Hepatocyte (in vitro differentiated cells): ENCODE results near the gene IL34. TPM values are rescaled to one million over a fixed set of nuclear protein-coding genes. Genes with fewer than 3 reads are reported as not detected.

ENCODE experiments used
- DNase-seq: peaks from one replicate; pipeline ENCODE4 v3.0.0-alpha.2; 2016; ENCODE audit warnings: low spot score
- H2AFZ ChIP-seq: fragments of 200-600 bp; sonication (generic); 2 replicates; pipeline ENCODE4 v1.6.0; 2016; ENCODE audit warnings: antibody characterized with exemption, mild to moderate bottlenecking
- H3K27ac ChIP-seq: fragments of 200-600 bp; sonication (generic); 2 replicates; pipeline ENCODE4 v1.5.1; 2016; ENCODE audit warnings: mild to moderate bottlenecking
- H3K27me3 ChIP-seq: fragments of 200-600 bp; sonication (generic); 2 replicates; pipeline ENCODE4 v1.6.1; 2016
- H3K36me3 ChIP-seq: fragments of 200-600 bp; sonication (generic); replicated peaks from 2 replicates; pipeline ENCODE4 v1.5.1; 2016; ENCODE audit warnings: low read depth; ENCODE audit not compliant: insufficient read depth
- H3K4me1 ChIP-seq: fragments of 200-600 bp; sonication (generic); 2 replicates; pipeline ENCODE4 v1.5.1; 2016; ENCODE audit warnings: mild to moderate bottlenecking, moderate library complexity; ENCODE audit not compliant: insufficient read depth
- H3K4me2 ChIP-seq: fragments of 200-600 bp; sonication (generic); 2 replicates; pipeline ENCODE4 v1.6.0; 2016
- H3K4me3 ChIP-seq: fragments of 200-600 bp; sonication (generic); 2 replicates; pipeline ENCODE4 v1.5.1; 2016; ENCODE audit warnings: mild to moderate bottlenecking
- H3K79me2 ChIP-seq: fragments of 200-600 bp; sonication (generic); 2 replicates; pipeline ENCODE4 v1.6.0; 2017; ENCODE audit warnings: mild to moderate bottlenecking
- H3K9me2 ChIP-seq: fragments of 200-600 bp; sonication (generic); replicated peaks from 2 replicates; pipeline ENCODE4 v1.6.0; 2017; ENCODE audit warnings: mild to moderate bottlenecking; ENCODE audit not compliant: insufficient read depth
- H3K9me3 ChIP-seq: fragments of 200-600 bp; sonication (generic); 2 replicates; pipeline ENCODE4 v1.5.1; 2016; ENCODE audit warnings: low read depth, mild to moderate bottlenecking
- H4K20me1 ChIP-seq: fragments of 200-600 bp; sonication (generic); 2 replicates; pipeline ENCODE4 v1.6.0; 2016; ENCODE audit warnings: mild to moderate bottlenecking; ENCODE audit not compliant: insufficient read depth, poor library complexity, severe bottlenecking
- EZH2 ChIP-seq: fragments of 200-600 bp; sonication (generic); IDR thresholded peaks from 2 replicates; pipeline ENCODE4 v1.6.1; 2016; ENCODE audit warnings: antibody characterized with exemption, mild to moderate bottlenecking, borderline replicate concordance
- EZH2phosphoT487 ChIP-seq: fragments of 200-600 bp; sonication (generic); IDR thresholded peaks from one replicate; pipeline ENCODE4 v1.6.1; 2018; ENCODE audit warnings: antibody characterized with exemption, mild to moderate bottlenecking, low read depth, moderate library complexity; ENCODE audit not compliant: unreplicated experiment, severe bottlenecking
- WGBS: methylation state at CpG from one replicate; pipeline ENCODE4 v1.1.6; 2016; ENCODE audit warnings: low lambda C conversion rate; ENCODE audit errors: missing lambda C conversion rate; 5-methylcytosine and 5-hydroxymethylcytosine counted together
- polyA plus RNA-seq: library from polyadenylated mRNA; unstranded; fragments of >200 nt; fragmentation: Nextera tagmentation; extraction: Ambion mirVana; gene quantifications from 2 replicates; pipeline ENCODE4 v1.2.1, GENCODE V29; 2016
- total RNA-seq: library from RNA; depleted of rRNA; stranded (reverse); fragments of >200 nt; gene quantifications from 2 replicates; pipeline ENCODE4 v1.2.3, GENCODE V29; 2014
- TF ChIP-seq, protein P1 (sequence below): fragments of 200-600 bp; sonication (generic); IDR thresholded peaks from 2 replicates; pipeline ENCODE4 v1.5.1; 2016; ENCODE audit warnings: antibody characterized with exemption, mild to moderate bottlenecking; ENCODE audit not compliant: poor library complexity

The IL34 gene
- total and polyA plus RNA-seq, 2 experiments from 2014 or later: 0.48 to 2.2 TPM

DNA sequence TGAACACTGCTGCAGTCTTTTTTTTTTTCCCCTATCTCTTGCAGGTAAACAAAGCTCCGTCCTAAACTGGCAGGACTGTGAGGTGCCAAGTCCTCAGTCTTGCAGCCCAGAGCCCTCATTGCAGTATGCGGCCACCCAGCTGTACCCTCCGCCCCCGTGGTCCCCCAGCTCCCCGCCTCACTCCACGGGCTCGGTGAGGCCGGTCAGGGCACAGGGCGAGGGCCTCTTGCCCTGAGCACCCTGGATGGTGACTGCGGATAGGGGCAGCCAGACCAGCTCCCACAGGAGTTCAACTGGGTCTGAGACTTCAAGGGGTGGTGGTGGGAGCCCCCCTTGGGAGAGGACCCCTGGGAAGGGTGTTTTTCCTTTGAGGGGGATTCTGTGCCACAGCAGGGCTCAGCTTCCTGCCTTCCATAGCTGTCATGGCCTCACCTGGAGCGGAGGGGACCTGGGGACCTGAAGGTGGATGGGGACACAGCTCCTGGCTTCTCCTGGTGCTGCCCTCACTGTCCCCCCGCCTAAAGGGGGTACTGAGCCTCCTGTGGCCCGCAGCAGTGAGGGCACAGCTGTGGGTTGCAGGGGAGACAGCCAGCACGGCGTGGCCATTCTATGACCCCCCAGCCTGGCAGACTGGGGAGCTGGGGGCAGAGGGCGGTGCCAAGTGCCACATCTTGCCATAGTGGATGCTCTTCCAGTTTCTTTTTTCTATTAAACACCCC is 13.8 kb downstream of the IL34 start:
- Histone ChIP-seq H3K4me3 (no peak overlapping the region), H3K4me1 (no peaks in the 10 kb centered on the region), H3K9me3 (no peaks in the 10 kb centered on the region), H3K27me3 (no peaks in the 10 kb centered on the region), H3K4me2 (no peak overlapping the region), H3K9me2 (no peaks in the 10 kb centered on the region), H3K79me2 (no peaks in the 10 kb centered on the region), H3K27ac (no peak overlapping the region), H3K36me3 (no peaks in the 10 kb centered on the region), H2AFZ (no peak overlapping the region), H4K20me1 (no peaks in the 10 kb centered on the region)
- WGBS: 94% methylated on average over 12 of the region's 16 CpGs
- no peak for DNase-seq
- TF ChIP-seq EZH2phosphoT487: no peak

DNA sequence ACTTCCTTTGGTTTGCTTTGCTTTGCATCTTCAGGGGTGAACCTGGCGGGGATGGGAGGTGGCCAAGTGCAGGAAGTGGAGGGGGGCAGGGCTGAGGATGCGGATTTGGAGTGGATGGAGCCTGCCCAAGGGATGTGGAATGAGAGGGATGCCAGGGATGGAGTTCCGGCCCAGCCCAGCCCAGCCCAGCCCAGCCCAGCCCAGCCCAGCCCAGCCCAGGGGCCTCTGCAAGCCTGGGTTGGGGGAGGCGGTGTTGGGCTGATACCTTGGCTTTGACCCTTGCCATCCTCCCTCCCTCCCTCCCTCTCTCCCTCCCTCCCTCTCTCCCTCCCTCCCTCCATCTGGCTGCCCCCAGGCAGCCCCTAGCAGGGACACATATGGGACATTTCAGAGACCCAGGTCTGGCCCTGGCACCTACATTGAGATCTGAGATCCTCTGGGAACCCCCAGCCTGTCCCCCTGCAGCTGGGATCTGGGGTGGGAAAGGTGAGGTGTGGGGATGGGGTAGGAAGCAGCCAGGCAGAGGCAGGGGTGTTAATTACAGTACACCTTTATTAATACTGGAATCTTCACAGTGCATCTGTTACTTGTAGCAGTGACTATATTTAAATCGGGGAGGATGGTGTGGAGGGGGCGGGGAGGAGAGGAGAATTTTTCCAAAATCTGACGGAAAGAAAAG is 14.5 kb downstream of the IL34 start:
- Histone ChIP-seq H3K4me2 (no peak overlapping the region), H3K36me3 (no peaks in the 10 kb centered on the region), H3K27me3 (no peaks in the 10 kb centered on the region), H4K20me1 (peaks cover under 1% of the 10 kb centered on the region), H3K9me3 (no peaks in the 10 kb centered on the region), H3K27ac (no peak overlapping the region), H3K4me3 (no peak overlapping the region), H3K9me2 (no peaks in the 10 kb centered on the region), H3K79me2 (no peaks in the 10 kb centered on the region), H3K4me1 (no peaks in the 10 kb centered on the region), H2AFZ (no peak overlapping the region)
- DNase-seq: no peak
- no peak for TF ChIP-seq EZH2
- TF ChIP-seq, protein P1, sequence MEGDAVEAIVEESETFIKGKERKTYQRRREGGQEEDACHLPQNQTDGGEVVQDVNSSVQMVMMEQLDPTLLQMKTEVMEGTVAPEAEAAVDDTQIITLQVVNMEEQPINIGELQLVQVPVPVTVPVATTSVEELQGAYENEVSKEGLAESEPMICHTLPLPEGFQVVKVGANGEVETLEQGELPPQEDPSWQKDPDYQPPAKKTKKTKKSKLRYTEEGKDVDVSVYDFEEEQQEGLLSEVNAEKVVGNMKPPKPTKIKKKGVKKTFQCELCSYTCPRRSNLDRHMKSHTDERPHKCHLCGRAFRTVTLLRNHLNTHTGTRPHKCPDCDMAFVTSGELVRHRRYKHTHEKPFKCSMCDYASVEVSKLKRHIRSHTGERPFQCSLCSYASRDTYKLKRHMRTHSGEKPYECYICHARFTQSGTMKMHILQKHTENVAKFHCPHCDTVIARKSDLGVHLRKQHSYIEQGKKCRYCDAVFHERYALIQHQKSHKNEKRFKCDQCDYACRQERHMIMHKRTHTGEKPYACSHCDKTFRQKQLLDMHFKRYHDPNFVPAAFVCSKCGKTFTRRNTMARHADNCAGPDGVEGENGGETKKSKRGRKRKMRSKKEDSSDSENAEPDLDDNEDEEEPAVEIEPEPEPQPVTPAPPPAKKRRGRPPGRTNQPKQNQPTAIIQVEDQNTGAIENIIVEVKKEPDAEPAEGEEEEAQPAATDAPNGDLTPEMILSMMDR: no peak
- TF ChIP-seq EZH2phosphoT487: no peak
- WGBS: 86% methylated on average over 4 of the region's 7 CpGs

DNA sequence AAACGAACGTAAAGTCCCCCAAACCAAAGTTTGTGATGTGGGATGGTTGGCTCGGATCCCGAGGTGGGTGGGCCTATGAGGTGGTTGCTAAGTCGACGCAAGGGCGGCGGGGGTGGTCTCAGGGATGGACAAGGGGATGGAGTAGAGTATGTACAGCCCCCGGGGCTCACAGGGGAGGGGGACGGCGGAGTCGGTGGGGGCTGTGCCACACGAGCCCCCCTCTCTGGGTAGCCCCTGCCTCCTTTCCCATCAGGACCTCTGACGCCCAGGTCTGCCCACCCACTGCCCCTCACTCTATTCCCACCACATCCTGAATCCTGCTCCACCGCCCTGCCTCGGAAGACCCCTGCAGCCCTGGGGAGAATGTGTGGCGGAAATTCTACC is 15.2 kb downstream of the IL34 start:
- H3K4me1 ChIP-seq: no peaks in the 10 kb centered on the region
- peaks cover 2% of the 10 kb centered on the region for H4K20me1 ChIP-seq
- no peak overlapping the region for H3K4me2 ChIP-seq
- no peaks in the 10 kb centered on the region for H3K79me2 ChIP-seq
- WGBS: 93% methylated on average over 12 of the region's 17 CpGs
- H3K4me3 ChIP-seq: no peak overlapping the region
- H2AFZ ChIP-seq: no peak overlapping the region
- H3K9me2 ChIP-seq: no peaks in the 10 kb centered on the region
- H3K9me3 ChIP-seq: no peaks in the 10 kb centered on the region
- TF ChIP-seq, protein P1: no peak
- no peak for TF ChIP-seq EZH2
- no peak for TF ChIP-seq EZH2phosphoT487
- no peak overlapping the region for H3K27ac ChIP-seq
- DNase-seq: no peak
- no peaks in the 10 kb centered on the region for H3K27me3 ChIP-seq
- H3K36me3 ChIP-seq: no peaks in the 10 kb centered on the region

DNA sequence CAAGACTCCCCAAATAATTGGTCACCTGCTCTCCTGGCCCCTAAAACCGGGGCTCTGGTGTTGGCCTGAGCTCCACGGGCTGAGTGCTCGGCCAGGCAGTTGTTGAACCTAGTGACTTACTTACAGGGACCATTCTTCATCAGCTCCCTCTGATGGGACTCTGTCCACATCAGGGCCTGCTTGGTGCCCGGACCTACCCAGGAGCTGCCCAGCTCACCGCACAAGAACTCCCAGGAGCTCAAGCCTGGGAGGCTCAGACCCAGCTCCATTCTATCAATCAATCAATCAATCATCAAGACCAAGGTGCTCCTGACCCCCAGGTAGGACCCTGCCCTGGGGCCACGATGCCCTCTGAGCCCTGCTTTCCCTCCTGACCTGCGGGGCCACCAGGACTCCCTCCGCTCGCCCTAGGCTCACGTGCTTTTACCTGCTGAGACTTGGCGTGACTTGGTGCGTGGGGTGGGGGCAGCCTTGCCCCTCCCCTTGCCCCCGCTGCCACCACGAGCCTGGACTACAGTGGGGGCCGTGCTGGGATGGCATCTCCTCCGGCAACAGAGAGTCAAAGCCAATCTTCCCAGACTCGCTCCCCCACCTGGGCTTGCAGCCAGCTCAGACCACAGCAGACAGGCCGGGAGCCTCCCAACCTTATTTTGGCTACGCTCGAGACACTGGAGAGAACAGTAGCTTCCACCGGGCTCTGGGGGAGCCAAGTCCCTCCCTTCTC is 15.7 kb downstream of the IL34 start:
- Histone ChIP-seq H3K9me3 (no peaks in the 10 kb centered on the region), H3K27ac (no peak overlapping the region), H3K4me2 (no peak overlapping the region), H3K79me2 (no peaks in the 10 kb centered on the region), H3K27me3 (no peaks in the 10 kb centered on the region), H3K4me1 (no peaks in the 10 kb centered on the region), H3K4me3 (no peak overlapping the region), H4K20me1 (peaks cover 2% of the 10 kb centered on the region), H3K36me3 (no peaks in the 10 kb centered on the region), H3K9me2 (no peaks in the 10 kb centered on the region), H2AFZ (no peak overlapping the region)
- no peak for DNase-seq
- TF ChIP-seq EZH2phosphoT487: no peak
- TF ChIP-seq EZH2: no peak
- TF ChIP-seq, protein P1: no peak
- WGBS: 85% methylated on average over 21 of the region's 21 CpGs
